Measurements from ENCODE around the gene GULP1.

Gene GULP1

DNA sequence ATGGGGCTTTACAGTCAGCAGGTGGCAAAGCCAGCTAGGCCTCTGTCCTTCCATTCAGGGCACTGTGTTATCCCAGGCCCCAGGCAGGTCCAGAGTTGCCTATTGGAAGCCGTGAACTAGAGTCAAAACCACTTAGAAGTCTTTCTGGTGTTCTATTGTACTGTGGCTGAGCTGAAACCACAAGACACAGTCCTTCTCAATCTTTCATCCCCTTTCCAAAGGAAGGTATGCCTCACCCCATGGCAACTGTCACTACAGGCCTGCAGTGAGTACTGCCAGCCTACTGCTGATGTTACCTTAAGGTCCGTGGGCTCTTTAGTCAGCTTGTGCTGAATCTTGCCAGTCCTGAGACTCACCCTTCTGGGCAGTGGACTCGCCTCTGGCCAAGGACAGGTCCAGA, 181.6 kb downstream of the GULP1 start:
- no peak for DNase-seq (ENCODE audit: low read depth)

DNA sequence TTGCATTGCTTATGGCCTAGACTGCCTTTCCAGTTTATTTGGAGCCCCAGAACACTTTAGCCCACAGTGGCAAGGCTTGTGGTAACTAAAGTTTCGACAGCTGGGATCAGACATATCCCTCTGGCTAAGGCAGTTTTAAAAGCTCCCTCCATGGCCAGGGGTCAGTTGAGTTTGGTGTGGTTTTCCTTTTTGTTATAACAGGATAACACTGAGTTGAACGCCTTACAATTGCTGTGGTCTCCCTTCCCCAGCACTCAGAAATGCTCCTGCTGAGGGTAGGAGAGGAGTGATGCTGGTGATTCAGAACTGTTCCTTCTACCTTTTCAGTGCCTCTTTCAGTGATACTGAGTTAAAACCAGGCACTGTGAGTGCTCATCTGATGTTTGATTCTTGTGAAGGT, 182.6 kb downstream of the GULP1 start:
- no peak for DNase-seq (ENCODE audit: low read depth)

DNA sequence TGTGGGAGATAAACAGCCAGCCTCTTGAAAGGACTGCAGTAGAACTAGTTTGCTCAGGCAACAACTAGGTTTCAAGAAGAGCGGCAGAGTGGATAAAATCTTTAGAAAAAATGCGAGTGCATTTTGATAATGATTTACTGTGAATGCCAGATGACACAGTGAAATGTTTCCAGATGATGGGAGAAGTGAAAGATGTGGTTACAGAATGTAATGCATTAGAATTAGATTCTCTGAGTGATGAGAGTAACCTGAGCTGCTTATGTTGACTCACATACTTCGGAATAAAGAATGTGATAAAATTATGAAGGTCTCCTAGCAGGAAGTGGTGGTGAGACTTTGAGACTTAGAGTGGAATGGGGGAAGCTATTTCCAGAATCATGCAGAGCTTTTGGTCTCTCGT, 184.3 kb downstream of the GULP1 start:
- no peak for DNase-seq (ENCODE audit: low read depth)

DNA sequence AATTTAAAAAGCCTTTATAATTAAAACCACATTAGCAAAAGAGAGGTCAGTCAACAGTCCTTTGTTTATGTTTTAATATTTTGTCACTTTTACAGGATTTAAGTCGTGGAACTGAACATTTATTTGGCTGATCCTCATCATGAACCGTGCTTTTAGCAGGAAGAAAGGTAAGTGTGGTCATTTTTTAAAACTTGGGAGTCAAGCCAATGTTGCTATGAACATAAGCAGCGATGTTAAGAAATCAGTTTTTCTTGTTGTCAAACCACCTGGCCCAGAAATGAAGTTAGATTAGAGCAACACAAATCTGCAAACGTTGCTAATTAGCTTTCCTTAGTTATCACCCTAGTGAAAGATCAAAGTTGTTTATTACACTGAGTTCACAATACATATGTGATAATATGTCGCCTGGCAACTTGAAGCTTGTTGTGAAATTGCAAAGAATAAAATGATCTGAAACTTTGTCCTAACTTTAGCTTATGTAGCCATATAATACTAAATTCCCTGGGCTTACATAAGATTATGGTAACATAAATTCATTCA, 186.0 kb downstream of the GULP1 start:
- DNase-seq (ENCODE audit: low read depth): no peak

DNA sequence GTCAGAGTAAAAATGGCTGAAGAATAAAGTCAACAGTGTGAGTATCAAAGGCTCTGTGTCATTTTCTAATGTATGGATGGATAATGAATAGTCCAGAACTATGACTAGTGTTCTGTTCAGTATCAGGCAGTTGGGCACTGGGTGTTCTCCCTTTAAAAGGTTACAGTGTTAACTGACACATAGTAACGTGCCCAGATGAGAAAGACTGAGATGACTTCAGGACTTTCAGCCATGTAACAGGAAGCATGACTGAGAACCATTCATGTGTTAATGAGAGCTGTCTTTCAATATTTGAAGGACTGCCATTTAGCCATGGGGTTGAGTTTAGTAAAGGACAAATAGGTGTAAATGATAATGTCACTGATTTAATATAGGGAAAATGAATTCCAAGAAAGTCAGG, 187.1 kb downstream of the GULP1 start:
- no peak for DNase-seq (ENCODE audit: low read depth)

DNA sequence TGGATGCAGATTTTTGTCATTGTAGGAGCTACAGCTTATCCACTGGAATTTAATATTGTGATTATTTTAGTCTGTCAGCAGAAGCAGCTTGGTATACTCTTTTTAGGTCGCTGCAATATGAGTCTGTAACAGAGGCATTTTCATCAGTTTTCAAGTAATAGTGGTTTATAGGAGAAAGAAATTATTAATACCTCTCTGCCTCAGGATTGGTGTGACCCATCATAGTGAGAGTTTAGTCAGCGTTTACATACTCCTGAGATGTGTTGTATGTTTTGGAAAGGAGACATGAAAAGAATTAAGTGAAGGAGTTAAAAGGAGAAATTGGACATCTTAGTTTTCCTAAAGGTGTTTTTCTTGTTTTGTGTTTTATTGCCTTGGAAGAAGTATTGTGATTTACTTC, 189.8 kb downstream of the GULP1 start:
- no peak for DNase-seq (ENCODE audit: low read depth)

DNA sequence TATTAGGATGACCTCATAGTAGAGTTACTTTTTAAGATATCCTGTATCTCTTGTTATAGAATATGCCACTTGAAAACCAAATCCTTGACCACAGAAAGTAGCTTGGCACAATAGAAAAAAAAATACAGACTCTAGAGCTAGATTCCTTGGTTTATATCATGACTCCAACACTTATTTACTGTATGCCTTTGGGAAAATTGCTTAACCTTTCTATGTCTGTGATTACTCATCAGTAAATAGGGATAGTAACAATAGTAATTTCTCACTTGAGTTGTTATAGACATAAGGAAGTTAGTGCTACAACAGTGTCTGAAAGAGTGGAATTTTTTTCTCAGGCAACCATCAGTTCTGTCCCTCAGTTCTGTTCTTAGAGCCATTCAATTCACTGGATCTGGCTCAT, 193.8 kb downstream of the GULP1 start:
- DNase-seq (ENCODE audit: low read depth): no peak

DNA sequence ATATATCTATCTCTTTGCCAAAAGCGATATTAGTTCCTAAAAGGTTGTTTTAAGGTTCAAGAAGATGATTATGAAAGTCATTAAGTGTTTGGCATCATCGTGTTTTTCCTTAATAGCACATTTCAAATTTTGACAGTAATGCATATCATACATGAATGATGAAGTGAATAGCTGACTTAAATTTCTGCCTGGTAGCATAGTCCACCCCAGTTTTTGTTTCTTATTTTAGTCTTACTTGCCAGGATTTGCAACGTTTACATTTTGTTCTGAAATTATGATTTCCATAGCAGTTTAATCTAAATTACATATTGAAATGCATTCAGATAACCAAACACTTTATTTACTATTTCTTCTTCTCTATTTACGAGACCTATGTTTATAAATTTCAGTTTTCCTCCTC, 201.1 kb downstream of the GULP1 start:
- DNase-seq (ENCODE audit: low read depth): no peak

DNA sequence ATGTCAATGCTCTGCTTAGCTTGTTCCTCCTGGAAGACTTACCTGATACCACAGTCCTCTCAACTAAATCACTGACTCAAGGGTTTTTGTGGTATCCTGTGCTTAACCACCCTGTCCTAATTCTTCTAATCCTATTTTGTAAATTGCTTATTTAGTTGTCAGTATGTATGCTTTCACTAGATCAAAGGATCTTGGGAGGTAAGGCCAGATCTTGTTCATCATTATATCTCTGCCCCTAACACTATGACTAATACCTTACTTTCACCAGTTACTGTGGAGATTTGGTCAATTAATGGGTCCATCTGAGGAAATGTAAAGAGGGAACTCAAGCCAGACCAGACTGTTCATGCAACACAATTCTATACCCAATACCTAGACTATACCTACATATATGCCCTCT, 203.2 kb downstream of the GULP1 start:
- DNase-seq (ENCODE audit: low read depth): no peak

DNA sequence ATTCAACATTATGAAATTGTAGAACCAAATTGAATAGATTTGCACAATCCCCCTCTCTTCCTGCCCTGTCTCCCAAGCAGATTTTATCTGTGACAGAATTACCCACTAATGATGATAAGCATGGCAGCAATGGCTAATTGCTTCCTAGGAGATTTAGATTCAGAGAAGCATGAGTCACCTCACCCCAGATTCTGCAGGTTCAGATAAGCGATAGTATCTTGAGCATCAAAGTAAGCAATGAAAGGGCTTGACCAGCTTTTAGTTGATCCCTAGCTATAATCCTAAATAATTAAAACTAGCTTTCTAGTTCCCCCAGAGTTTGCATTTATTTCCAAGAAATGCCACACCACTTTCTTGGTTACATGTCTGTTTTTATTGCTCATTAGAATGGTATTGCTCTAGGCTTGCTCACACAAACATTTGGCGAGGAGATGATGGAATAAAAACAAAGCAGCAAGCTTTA, 204.3 kb downstream of the GULP1 start:
- no peak for DNase-seq (ENCODE audit: low read depth)

DNA sequence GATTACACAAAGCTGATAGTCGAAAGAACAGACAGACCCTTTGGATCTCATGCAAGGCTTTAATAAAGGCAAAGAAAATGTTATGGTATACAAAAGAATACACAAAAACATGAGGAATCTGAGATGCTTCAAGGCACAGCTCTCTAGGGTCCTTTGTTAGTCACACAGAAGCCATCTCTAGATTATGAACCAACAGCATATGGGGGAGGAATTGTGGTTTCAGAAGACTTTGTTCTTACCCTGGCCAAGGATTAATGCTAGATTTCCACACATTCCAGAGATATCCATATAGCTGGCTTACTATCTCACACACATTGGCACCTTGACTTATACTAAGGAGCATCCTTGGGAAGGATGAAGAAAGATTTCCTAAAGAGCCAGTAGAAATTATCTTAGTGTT, 206.1 kb downstream of the GULP1 start:
- DNase-seq (ENCODE audit: low read depth): no peak

DNA sequence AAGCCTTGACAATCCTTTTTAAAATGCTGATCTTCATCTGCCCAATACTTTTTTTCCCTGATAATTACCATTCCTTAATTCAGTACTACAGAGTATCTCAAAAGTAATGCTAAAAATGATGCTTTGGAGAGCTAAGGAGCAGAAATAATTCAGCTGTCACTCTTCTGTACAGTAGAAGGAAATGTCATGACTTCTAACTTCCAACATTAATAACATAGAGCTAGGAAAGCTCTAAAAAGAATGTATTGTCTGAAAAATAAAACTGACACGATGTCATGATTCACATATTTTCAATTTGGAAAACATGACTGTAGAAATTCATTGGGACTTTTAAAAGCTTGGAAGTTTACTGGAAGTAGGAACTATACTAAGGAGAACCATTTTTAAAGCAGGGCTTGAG, 212.3 kb downstream of the GULP1 start:
- no peak for DNase-seq (ENCODE audit: low read depth)

DNA sequence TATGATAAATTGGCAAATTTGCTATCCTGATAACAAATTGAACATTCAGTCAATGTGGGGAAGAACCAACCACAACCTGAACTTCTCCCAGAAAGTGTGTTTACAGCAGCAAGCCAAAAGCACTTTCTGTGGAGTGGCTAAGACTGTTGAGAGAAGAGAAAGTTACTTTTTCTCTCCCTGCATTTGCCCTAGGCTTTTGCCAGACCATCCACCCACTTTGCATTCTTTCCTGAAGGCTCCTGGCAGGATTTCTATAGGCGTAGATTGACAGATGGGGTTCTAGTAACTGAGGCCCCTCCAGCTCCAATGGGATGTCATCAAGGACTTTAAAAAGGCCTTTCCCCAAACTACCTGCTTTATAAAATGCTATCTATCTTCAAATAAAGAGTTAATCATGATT, 215.2 kb downstream of the GULP1 start:
- DNase-seq (ENCODE audit: low read depth): no peak

DNA sequence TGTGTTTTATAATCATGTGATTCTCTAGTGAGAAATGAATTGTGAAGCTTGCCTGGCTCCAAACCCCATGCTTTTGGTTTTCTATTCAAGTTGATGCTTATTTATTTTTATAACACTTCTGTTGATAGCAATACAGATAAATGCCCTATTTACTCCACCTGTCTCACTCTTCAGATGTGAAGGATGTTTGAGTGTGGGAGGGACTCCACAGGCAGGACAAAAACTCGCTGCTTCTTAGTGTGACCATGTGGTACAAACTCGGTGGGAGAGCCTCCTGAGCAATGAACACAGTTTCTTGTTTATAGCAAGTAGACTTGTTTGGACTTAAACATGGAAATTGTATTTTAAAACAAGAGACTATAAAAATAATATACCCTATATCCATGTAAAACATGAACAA, 219.7 kb downstream of the GULP1 start:
- no peak for DNase-seq (ENCODE audit: low read depth)

DNA sequence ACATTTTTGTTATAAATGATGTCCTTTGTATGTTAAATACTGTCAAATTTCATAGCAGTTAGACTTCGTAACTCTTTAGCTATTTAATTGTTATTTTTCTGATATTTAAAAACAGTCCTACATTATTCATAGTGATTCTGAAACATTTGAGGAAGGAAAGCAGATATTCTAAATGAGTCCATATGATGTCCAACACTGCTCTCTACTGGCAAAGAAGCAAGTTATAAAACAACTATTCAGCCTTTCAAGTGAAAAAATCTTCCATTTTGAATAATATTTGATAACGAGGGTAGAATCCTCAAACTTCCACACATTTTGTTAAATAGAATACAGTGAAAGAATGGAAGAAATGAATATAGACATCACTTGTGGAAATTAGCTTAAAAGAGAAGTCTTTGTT, 220.8 kb downstream of the GULP1 start:
- DNase-seq (ENCODE audit: low read depth): no peak

DNA sequence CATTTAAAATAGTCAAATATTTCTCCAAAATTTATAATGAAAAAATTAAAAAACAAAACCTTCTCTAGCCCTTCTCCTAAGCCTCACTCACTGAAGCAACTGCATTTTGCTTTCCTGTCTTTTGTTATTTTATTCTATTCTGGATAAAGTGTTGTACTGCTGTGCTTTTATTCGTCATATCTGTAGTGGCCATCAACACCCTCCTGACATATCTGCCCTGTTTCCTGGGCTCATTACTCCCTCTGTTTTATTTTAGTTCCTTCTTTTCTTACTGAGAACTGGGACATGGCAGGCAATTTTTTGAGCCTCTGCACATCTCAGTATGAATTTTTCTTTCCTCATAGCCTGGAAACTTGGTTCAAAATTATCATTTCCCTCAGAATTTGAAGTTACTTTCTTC, 224.2 kb downstream of the GULP1 start:
- DNase-seq (ENCODE audit: low read depth): no peak

DNA sequence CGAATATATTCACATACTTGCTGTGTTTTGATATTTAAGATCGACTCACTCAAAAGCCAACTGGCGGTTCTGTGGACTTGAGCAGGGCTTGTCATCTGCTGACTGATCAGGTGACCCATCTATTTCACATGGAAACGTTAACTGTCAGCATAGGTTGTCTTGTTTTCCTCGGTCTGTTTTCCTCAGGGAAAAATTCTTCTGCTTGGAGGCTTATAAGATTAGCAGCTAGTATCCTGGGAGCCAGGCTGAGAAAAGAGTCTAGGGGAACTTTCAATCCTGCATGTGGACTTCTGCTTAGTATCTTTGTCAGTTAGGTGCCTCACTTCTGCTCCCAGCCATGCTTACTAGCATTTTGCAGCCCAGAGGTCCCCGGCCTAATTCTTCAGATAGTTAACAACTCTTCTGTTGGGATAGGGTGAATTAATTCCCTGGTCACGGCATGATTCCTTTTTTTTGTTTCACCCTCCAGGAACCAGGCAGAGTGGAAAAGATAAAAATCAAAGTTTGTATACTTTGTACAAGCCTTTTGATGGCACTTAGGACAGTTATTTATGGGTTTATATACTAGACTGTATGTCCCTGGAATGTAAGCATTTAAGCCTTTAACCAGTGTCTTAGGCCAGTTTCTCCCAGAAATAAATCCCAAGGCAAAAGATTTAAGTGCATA, 226.0 kb downstream of the GULP1 start:
- no peak for DNase-seq (ENCODE audit: low read depth)

DNA sequence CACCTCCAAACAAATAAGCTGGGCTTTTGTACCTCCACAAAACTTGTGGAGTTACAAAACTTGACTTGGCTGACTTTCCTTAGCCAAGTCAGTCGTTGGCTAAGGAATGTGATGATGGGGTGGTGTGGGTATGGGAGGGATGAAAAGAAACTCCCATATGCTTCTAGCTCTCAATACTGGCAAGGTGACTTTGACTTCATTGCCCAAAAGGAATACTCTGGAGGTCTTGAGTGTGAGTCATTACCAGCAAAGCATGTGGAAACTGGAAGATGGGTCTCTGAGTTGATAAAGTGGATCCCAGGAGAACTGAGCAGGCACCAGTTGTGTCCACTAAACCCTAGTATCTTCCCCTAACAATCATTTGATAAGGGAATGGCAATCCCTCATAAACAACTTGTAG, 226.7 kb downstream of the GULP1 start:
- no peak for DNase-seq (ENCODE audit: low read depth)

DNA sequence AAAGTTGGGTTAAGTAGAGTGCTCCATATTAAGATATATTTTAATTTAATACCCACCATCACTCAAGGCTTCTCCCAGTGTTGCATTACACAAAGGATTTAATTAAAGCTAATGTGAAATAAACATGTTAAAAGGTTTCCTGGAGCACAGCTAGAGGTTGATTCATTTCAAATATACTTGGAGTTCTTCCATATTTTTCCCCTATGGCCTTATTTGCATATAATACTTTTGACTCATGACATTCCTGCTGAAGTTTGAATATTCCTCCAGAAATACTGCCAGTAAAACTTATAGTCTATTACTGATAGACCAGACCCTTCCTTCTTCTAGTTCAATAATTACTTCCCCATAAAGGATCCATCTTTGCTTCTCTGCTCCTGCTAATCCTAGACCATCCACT, 227.5 kb downstream of the GULP1 start:
- DNase-seq (ENCODE audit: low read depth): no peak

DNA sequence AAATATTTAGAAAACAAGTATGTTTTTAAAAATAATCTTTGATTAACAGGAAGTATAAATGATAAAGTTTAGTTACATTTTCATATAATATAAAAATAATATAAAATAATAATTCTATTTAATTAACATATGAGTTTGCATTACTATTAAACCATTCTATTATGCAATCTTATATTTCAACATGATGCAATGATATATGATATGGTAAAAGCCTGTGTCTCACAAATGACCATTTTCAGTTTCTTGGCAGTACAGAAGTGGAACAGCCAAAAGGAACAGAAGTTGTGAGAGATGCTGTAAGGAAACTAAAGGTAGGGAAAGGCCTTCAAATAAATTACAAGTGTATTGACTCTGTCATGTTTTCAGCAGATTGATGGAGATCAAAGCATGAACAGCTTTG, 230.8 kb downstream of the GULP1 start:
- DNase-seq (ENCODE audit: low read depth): no peak

DNA sequence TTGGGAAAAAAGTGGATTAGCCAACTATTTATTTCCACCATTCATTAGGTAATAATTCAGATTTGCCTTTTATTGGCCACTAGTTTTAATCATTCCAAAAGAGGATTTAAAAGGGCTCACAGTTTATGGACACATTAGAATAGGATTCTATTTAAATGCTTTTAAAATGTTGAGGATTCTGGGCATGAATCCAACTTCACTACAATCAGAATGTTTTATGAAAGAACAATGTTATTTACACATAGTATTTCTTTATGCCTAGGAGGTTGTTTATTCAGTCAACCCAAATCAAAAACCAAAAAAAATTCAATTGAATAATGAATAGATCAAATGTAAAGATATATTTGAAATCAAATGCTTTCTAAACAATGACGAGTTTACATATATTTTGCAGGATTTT, 232.2 kb downstream of the GULP1 start:
- no peak for DNase-seq (ENCODE audit: low read depth)

DNA sequence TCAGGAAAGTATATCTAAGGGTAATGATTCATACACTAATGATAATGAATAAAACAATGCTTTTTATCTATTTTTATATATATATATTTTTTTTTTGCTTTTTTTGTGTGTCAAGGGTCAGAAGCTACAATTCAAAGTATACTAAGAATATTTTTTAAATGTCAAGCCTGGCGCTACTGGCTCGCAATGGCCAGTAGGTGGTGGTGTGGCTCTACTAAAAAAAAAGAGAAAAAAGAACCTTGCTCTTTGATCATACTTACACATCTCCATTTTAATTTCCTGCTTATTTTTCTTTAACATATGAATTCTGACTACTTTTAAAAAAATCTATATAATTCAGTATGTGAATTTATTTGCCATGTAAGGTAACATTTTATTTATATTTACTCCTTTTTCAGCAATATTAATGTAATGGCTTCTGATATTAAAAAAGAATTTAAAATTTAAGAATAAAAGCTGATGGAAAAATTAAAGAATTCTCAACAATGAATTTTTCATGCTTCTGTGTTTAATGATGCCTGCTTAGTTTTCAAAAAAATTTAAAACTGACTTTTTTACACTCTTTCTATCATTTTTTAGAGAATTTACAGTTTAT, 232.9 kb downstream of the GULP1 start:
- DNase-seq (ENCODE audit: low read depth): peak; percentile 2

DNA sequence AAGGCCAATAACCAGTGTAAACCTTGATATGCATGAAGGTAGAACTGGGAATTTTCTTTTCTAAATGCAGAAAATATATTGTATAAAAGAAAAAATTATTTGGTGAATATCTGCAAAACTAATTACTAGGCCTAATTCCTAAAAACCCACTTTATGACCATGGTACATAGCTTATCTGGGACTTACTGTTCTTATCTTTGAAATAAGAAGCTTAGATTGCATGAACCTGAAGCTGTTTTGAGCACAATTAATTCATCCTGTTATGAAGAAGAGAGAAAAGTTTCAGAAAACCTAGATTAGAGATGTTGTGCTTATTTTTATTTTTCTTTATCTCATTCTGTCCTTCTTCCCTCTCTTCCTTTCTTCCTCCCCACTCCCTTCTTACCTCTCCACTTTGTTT, 235.0 kb downstream of the GULP1 start:
- no peak for DNase-seq (ENCODE audit: low read depth)

DNA sequence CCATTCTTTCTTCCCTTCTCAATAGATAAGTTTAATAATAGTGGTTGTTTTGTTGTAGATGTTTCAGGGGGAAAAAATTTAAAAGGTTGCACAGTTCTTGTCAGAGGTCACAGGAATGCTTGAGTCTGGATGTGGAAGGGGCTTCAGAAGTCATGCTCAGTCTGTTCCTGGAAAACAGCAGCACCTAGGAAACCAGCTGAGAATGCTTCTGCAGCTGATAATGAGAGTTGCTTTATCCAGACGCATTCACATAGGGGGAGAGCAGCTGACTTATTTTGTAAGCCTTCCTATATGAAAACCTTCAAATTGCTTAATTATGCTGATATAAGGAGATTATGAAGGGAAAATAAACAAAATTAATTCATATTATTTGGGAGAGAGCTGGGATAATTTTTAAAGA, 235.5 kb downstream of the GULP1 start:
- no peak for DNase-seq (ENCODE audit: low read depth)
